Kidney epithelial cell (primary cell): Measurements from ENCODE around the gene PTTG1. TPM values are rescaled to one million over a fixed set of nuclear protein-coding genes. Genes with fewer than 3 reads are reported as not detected.

ENCODE experiments used
- total RNA-seq: library from RNA; depleted of rRNA; stranded (reverse); fragments of >200 nt; gene quantifications from 2 replicates; pipeline ENCODE4 v1.2.3, GENCODE V29; 2015

Gene PTTG1
- total RNA-seq, 1 donor from 2014 or later = 26.0 TPM

Other genes with a start within 250 kb of the PTTG1 start
- gene FABP6, start 192.3 kb upstream of the PTTG1 start, total RNA-seq = not detected in 2 replicates
- 21.9 and 23.4 TPM in 2 replicates for gene CCNJL, start 109.3 kb upstream of the PTTG1 start, total RNA-seq
- gene C1QTNF2, start 51.2 kb upstream of the PTTG1 start, total RNA-seq = 0.07 TPM in 1 of 2 replicates, not detected in the other
- gene FAM200C, start 21.8 kb upstream of the PTTG1 start, total RNA-seq = 1.9 and 2.8 TPM in 2 replicates
- 33.3 and 41.2 TPM in 2 replicates for gene SLU7, start 2.8 kb upstream of the PTTG1 start, total RNA-seq